GM23248 (cell line): ENCODE results near the gene ALPI.

Source experiments
- EZH2 ChIP-seq: fragments of 200-600 bp; sonication (generic); IDR thresholded peaks from 2 replicates; pipeline ENCODE4 v1.6.1; 2018; ENCODE audit warnings: antibody characterized with exemption, mild to moderate bottlenecking; ENCODE audit not compliant: insufficient read depth, poor library complexity, severe bottlenecking
- EZH2phosphoT487 ChIP-seq: fragments of 200-600 bp; sonication (generic); IDR thresholded peaks from 2 replicates; pipeline ENCODE4 v1.6.1; 2018; ENCODE audit warnings: antibody characterized with exemption, moderate library complexity, mild to moderate bottlenecking, low read depth; ENCODE audit not compliant: insufficient read depth

GRCh38 chr2:232410238-232410900 is 45.6 kb upstream of the ALPI start:
- TF ChIP-seq EZH2 (no peak), EZH2phosphoT487 (no peak)
